NCI-H748 (cell line): Measurements from ENCODE around the gene GPC6.

Experiments
- DNase-seq: peaks from one replicate; lab custom pipeline; 2025; ENCODE audit not compliant: unreplicated experiment; lab: John Stamatoyannopoulos, UW

The GPC6 gene

DNA sequence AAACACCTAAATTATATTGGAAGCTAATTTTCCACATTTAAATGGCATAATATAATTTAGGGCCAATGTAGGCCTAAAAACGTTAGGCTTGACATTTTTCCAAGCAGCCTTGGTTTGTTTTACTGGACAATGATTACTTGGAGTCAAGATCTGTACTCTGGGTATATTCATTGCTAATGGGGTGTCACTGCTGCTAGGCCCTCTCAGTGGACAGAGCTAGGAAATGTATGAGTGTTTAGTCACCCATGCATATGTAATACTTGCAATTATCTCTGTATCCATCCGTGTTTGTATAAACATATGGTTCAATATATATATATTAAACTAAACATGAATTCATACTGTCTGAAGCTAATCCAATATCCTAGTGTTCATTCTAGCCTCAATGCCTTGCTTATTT is 654.8 kb downstream of the GPC6 start:
- no peak for DNase-seq

DNA sequence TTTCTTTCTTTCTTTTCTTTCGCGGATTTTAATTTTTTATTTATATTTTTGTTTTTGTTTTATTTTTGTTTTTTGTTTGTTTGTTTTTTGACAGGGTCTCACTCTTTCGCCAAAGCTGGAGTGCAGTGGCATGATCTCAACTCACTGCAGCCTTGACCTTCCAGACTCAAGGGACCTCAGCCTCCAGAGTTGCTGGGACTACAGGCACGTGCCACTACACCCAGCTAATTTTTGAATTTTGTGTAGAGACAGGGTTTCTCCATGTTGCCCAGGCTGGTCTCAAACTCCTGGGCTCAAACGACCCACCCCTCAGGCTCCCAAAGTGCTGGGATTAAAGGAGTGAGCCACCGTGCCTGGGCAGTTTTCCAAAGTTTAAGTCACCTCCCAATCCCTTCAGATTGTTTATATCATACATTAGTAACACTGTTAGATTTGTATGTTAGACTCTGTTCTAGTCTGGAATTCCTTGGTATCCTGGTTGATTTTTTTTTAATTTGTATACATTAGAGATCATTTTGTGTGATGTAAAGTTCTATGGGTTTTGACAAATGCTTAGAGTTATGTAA is 655.6 kb downstream of the GPC6 start:
- no peak for DNase-seq

DNA sequence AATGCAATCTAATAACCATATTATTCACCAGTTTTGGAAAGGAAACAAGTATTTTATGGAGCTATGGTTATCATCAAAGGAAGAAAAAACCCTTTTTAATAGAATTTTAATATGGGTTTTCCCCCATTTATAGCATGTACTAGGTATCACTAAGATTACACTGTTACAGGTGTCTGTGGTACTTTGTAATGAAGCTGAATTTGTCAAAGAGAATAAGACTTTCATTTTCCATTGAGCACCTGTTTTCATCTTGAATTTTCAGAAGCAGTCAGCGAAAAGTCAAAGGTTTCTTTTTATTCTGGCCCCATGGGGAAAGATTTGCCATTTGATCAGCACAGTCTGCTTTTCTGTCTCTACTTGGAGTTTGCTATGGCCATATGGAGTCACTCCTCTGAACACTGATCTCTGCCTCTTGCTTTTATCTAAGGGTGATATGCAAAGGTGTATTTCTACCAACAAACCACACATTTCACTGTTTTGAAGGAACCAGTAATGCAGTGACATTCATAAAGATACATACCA is 662.9 kb downstream of the GPC6 start:
- no peak for DNase-seq

DNA sequence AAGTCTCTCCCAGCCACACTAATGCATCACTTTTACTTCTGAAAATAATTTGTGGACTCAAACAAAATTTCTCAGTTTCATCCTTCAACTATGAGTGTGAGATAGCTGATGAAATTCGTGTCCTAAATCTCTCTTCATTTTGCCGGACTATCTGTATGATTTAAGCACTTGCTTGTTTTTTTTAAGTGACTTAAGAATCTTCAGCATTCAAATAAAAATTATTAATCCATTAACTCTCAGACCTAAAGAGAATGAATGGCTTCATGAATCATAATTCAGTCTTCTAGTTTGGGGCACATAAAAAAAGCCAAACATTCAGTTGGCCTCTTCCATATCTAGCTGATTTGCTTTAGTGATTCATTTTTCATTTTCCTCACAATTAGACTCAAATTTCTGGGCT is 673.4 kb downstream of the GPC6 start:
- DNase-seq, result no peak

DNA sequence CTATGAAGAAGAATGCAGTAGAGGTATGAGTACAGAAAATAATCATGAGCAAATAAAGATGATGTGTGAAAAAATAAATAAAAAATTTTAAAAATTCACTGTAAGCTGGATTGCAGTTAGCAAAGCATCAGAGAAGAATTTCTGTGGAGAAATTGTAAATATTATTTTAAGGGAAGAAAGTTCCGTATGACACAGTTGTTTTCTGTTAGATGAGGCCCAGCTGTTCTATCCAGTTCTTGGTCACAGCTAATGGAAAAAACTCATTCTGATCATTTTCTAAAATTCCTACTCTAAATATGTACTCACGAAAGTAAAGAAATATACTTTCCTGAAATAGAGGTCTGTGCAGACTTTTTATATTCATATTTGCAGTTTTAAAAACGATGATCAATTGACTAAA is 674.1 kb downstream of the GPC6 start:
- DNase-seq, result no peak

DNA sequence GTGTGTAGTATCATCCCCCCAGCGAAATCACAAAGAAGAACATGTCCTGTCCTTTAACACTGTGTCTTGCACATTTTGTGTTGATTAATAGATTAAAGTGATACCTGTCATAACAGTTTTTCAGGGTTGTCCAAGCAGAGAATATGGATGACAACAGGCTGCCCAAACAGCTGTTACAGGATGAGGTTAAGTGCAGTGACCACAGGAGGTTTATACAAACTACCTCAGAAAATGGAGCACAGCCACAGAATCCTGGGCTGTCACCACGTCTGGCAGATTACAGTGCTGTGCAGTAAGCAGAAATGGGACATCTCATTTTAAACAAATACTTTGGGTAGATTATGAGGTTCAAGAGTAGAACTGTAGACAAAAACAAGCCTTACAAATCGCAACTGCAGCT is 677.3 kb downstream of the GPC6 start:
- DNase-seq, result no peak

DNA sequence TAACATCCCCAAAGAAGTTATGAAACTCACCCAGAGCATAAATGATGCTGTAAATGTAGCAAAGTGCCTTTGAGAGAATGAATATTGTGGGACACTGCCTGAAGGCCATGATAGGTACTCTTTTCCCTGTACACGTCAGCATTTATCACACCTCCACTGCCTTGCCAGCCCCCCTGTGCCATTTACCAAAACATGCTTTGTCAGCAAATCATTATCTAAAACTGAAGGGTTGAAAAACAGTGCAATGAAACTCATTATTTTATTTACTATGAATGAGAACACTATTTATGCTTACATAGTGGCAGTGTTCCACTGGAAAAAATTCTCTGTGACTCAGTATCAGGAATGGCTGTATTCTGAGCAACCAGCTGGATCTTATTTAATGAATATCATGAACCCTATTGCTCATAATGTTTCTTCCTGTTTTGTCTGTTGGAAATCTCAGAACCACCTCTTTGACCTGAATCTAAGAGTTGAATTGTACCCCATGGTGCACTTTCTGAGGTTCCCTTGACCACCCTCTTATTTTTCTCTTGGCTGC is 688.7 kb downstream of the GPC6 start:
- no peak for DNase-seq

DNA sequence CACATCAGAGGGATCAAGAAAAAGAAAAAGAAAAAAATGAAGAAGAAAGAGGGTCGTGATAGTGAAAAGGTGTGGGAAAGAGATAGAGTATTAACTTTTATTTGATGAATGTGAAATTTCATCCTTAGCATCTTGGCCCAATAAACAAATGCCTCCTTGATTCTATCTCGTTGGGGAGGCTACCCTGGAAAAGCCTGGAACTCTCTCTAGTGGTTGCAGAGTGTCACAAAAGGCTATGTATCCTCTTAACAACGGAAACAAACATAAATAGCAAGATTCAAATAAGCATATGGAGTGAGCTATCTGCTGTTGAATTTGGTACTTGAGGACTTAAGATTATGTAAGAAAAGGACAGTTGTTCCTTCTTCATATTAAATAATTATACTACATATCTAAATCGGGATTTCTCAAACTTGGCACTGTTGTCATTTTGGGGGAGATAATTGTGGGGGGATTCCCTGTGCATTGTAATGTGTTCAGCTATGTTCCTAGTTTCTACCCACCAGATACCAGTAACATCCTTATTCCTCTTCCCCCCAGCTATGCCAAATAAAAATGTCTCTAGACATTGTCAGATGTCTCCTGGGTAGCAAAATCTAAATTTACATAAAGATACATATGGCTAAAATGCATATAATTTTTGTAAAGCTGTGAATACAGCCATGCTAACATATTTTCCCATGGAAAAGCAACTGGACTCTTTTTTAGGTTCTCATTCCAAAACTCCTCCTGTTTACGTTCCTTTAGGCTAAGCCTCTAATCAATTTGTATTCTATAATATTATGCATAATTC is 695.7 kb downstream of the GPC6 start:
- DNase-seq, result no peak

DNA sequence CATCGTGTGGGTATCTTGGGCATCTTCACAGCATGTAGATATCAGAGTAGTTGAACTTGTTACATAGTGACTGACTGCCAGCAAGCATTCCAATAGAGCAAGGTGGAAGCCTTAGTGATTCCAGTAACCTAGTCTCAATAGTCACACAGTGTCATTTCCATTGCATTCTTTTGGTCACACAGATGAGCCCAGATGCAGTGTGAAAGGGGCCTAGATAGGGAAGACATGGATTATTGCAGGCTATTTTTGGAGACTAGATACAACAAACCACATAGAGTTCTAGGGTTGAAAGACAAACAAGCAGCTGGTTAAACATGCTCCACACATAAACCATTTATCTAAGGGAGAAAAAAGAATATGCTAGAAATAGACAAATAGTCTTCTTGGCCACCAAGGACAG is 699.4 kb downstream of the GPC6 start:
- DNase-seq, result peak; percentile 27

DNA sequence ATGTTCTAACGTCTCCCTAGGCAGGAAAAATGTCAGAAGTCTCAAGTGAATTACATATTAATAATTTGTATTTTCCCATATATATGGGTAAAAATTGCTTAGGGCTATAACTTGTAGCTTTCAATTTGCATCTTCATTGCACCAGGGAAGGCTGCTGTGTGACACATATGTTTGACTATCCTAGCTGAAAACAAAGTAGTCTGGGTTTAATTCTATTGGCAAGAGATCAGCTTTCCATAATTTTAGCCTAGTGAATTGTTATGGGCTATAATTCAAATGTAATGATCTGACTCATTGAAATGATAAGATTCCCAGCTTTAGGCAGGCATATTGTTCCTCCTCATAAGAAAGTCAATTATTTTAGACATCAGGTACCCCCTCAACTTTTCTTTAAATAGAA is 699.8 kb downstream of the GPC6 start:
- peak; percentile 13 for DNase-seq

DNA sequence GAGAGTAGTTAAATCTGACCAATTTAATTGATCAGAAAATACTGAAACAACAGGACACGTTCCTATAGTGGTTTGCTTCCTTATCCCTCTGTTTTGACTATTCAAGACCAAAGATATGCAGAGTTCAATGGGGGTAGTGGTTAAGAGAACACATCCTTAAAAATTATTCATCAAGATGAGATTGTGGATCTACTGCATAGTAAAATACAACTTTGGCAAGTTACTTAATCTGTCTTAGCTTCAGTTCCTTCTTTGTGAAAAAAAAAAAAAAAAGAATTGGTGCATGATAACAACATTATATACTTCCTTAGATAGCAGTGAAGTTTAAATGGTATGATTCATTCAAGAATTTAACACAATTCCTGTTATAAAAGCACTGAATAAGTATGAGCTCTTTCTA is 700.8 kb downstream of the GPC6 start:
- no peak for DNase-seq

DNA sequence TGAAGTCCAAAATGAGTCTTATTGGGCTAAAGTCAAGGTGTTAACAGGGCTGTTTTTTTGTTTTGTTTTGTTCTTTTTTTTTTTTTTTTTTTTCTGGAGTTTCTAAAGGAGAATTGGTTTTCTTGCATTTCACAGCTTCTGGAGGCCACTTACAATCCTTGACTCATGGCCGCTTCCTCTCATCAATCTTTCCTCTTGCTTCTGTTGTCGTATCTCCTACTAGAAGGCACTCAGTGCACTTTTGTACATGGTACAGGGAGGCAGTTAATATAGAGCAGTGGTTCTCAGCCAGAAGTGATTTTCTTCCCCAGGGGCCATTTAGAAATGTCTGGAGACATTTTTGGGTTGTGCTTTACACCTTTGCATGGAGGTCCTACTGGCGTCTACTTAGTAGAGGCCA is 706.3 kb downstream of the GPC6 start:
- DNase-seq, result no peak

DNA sequence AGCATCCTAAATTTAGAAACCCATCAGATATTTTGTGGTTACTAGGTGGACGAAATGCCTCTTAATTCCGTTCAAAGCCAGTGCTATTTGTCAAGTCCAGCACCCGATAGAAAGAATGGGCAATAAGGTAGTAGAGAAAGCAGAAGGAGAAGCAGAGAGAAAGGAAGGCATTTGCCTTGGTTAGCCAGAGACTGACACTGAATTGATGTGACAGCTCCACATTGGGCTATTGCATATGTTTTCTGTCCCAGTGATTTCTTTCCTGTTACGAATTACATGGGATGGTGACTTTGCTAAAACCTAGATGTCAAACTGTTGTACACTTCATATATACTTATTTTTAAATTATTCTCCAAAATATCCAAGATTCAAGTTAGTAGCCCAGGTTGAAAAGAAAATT is 710.3 kb downstream of the GPC6 start:
- DNase-seq, result no peak

DNA sequence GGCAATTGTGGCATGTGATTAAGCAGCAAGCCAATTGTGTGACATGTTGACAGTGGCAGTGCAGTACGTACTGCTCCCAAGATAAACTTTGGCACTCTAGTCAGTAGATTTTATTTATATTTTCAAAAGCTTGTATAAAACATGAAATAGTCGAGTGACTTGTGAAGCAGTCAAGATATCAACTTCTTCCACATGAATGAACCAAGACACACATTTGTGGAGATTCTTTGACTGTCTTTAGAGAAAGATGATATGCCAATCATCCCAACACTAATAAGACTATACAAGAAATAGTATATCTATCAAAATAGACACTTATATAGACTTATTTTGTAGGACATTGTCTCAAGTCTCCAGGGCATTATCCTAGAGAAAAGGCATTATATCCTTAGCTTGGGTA is 714.8 kb downstream of the GPC6 start:
- no peak for DNase-seq

DNA sequence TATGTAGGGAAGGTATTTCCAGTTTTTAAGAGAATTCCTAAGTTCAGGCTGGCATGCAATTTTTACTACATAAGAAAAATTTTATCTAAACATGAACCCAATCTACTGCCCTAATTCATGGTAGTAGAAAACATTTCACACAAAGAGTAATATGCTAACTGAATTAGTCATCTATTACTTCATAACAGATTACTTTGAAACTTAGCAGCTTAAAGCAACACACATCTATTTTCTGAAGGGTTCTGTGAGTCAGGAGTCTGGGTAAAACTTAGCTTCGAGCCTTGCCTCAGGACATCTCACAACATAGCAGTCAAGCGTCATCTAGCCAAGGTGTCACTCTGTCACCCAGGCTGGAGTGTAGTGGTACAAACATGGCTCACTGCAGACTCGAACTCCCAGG is 715.4 kb downstream of the GPC6 start:
- DNase-seq, result no peak

DNA sequence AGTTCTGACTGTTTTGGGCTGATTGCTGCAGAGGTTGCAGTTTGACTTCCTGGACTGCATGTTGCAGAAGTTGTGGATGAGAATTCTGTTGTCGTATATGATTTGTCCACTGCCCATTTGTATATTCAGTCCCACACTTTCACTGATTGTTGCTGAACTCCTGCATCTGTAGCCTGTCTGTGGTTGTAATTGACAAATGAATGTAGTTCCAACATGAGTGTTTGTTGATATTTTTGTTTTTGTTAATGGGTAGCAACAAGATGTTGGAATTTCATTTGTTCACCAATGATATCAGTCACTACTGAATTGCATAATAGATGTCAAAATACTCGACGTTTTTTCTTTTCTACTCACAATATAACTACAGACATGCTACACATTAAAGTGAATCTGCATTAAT is 719.0 kb downstream of the GPC6 start:
- no peak for DNase-seq

DNA sequence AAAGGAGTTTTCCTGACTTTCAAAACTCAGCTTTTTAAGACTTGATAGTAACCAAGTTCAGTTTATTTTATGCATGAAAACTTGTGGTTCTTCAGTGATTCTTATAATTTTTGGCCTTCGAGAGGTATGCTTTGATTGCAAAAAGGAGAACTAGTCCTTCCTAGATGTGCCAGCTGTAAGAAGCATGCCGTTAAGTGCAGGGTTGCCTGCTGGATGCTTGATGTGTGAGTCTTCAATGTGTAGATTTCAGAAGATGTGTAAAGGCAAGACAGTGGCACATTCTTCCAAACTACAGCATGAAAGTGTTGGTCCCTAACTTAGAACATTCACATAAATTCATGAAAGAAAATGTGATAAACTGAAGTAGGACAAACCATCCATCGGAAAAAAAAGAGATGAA is 720.4 kb downstream of the GPC6 start:
- no peak for DNase-seq

DNA sequence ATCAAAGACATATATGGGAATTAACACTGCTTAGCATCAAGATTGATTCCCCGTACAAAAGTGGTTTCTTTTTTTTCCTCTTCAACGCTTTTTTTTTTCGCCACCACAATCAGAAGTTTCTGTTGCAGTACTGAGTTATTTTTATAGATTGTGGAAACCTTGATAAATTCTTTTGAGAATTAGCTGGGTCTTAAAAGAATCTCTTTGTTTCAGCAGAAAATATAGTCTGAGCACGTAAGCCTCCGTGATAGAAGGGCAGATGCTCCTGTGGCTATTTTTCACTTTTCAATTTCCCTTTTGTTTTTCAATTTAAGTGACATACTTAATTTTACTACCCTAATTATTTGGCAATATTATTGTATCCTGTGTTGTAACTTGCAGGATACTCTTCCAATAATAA is 721.0 kb downstream of the GPC6 start:
- no peak for DNase-seq

DNA sequence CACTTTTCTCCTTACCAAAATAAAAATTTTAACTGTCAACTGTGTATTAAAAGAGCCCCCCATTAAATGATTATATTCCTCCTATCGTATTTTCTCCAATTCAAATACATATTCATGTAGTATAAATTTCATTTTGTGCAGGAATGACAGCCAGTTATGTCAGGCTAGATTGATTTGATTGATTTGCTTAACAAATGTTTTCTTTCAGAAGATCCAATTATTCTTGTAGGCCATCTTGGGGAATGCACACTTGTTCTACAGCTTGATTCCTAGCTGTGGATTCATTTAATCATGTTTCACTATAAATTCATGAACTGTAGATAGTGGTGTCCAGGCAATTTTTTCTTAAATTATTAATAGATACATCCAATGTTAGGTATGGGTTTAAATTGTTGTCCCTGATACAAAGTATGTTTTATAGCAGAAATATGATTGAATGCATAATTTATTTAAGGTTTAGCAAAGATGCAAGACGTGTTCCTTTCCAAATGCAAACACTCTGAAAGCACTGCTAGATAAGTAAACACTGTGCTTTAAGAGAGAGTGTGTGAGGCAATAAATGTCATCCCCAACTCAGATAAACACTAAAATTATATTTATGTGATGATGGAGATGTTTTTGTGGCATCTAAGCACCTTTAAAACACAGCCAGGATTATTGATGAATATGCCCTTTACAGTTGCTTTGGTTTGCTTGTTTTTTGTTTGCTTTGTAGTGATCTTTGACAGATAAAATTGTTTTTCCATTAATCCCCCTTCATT is 721.7 kb downstream of the GPC6 start:
- peak; percentile 28 for DNase-seq

DNA sequence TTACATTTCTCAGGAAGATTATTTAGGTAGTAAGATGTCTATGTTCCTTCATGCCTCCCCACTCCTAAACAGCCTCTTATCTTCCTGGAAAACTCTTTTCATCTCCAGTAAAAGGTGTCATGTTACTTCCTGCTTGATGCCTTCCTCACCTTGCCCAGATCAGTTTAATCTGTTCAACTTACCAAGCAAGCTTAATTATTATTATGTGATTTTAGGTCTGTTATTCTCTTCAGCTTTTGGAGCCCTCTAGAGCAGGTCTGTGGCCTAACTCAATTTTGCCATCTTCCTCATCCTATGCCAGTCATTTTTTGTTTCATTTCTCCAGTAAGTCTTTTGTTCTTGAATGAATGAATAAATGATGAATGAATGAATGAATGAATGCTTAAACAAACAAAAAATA is 724.5 kb downstream of the GPC6 start:
- DNase-seq, result peak; percentile 73

DNA sequence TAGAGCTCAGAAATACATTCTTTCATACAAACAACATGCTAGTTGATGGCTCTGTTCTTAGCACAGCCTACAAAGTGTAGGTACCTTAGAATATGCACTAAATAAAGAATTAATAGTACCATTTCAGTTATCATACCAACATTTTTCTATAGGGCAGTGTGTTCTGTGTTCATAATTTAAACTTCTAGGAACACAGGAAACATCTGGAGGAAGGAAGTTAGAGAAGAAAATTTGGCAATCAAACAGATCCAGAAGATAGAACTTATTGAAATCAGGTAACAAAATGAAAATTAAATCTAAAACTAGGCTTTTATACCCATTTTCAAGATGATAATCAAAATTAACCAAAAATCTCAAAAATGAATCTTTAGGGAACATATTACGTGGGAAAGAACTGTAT is 725.3 kb downstream of the GPC6 start:
- DNase-seq, result no peak

DNA sequence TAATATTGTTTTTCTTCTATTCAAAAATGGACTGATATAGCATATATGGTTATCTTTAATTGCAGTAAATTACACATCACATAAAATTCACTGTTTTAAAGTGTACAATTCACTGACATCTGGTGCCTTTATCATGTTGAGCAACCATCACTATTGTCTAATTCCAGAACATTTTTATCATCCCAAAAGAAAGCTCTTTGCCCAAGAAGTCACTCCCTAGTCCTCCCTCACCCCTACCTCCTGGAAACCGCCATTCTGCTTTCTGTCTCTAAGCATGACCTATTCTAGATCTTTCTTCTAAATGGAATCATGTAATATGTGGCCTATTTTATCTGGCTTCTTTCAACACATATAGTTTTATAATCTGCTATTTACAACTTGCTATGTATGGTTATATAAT is 727.2 kb downstream of the GPC6 start:
- no peak for DNase-seq
